GM23248 (cell line): ENCODE data around the gene PLCB3. TPM values are rescaled to one million over a fixed set of nuclear protein-coding genes. Genes with fewer than 3 reads are reported as not detected.

Experiments used
- DNase-seq: peaks from one replicate; pipeline ENCODE4 v3.0.0-alpha.2; 2015
- H2AFZ ChIP-seq: fragments of 200-600 bp; sonication (generic); 2 replicates; pipeline ENCODE4 v1.6.1; 2016; ENCODE audit warnings: antibody characterized with exemption
- H3F3A ChIP-seq: fragments of 200-600 bp; sonication (generic); 2 replicates; pipeline ENCODE4 v1.6.1; 2016; ENCODE audit warnings: mild to moderate bottlenecking, antibody characterized with exemption, mixed run types; ENCODE audit not compliant: insufficient read depth
- H3K27ac ChIP-seq: fragments of 200-600 bp; sonication (generic); 2 replicates; pipeline ENCODE4 v1.5.1; 2016; ENCODE audit warnings: mild to moderate bottlenecking
- H3K27me3 ChIP-seq: fragments of 200-600 bp; sonication (generic); replicated peaks from 2 replicates; pipeline ENCODE4 v1.6.1; 2016; ENCODE audit warnings: mild to moderate bottlenecking; ENCODE audit not compliant: insufficient read depth
- H3K36me3 ChIP-seq: fragments of 200-600 bp; sonication (generic); 2 replicates; pipeline ENCODE4 v1.6.1; 2016; ENCODE audit warnings: low read depth, mild to moderate bottlenecking
- H3K4me1 ChIP-seq: fragments of 200-600 bp; sonication (generic); 2 replicates; pipeline ENCODE4 v1.6.1; 2016; ENCODE audit warnings: mild to moderate bottlenecking; ENCODE audit not compliant: insufficient read depth
- H3K4me2 ChIP-seq: fragments of 200-600 bp; sonication (generic); one replicate; pipeline ENCODE4 v1.6.1; 2016; ENCODE audit warnings: mild to moderate bottlenecking; ENCODE audit not compliant: unreplicated experiment
- H3K4me3 ChIP-seq: fragments of 200-600 bp; sonication (generic); 2 replicates; pipeline ENCODE4 v1.5.1; 2016; ENCODE audit warnings: mild to moderate bottlenecking
- H3K79me2 ChIP-seq: fragments of 200-600 bp; sonication (generic); 2 replicates; pipeline ENCODE4 v1.6.1; 2016; ENCODE audit warnings: mild to moderate bottlenecking; ENCODE audit not compliant: insufficient read depth
- H3K9ac ChIP-seq: fragments of 200-600 bp; sonication (generic); 2 replicates; pipeline ENCODE4 v1.6.1; 2016; ENCODE audit warnings: mild to moderate bottlenecking
- H3K9me2 ChIP-seq: fragments of 200-600 bp; sonication (generic); 2 replicates; pipeline ENCODE4 v1.6.1; 2016; ENCODE audit warnings: mixed run types, mild to moderate bottlenecking, moderate library complexity; ENCODE audit not compliant: insufficient read depth
- H3K9me3 ChIP-seq: fragments of 200-600 bp; sonication (generic); one replicate; pipeline ENCODE4 v1.6.1; 2017; ENCODE audit warnings: low read depth
- H4K20me1 ChIP-seq: fragments of 200-600 bp; sonication (generic); 2 replicates; pipeline ENCODE4 v1.6.0; 2016; ENCODE audit not compliant: insufficient read depth
- EZH2 ChIP-seq: fragments of 200-600 bp; sonication (generic); IDR thresholded peaks from 2 replicates; pipeline ENCODE4 v1.6.1; 2018; ENCODE audit warnings: antibody characterized with exemption, mild to moderate bottlenecking; ENCODE audit not compliant: insufficient read depth, poor library complexity, severe bottlenecking
- EZH2phosphoT487 ChIP-seq: fragments of 200-600 bp; sonication (generic); IDR thresholded peaks from 2 replicates; pipeline ENCODE4 v1.6.1; 2018; ENCODE audit warnings: antibody characterized with exemption, moderate library complexity, mild to moderate bottlenecking, low read depth; ENCODE audit not compliant: insufficient read depth
- WGBS, 2 experiments: methylation state at CpG; one replicate each; pipeline ENCODE4 v1.1.6; 2015 to 2017; ENCODE audit warnings: low lambda C conversion rate in 2 of 2, low coverage in 1 of 2; ENCODE audit errors: missing lambda C conversion rate in 2 of 2; 5-methylcytosine and 5-hydroxymethylcytosine counted together
- in situ Hi-C: fragments of 300-500 bp; cut with MboI; formaldehyde crosslinking; loops from 2 replicates; pipeline ENCODE4 v1.15.0; 2020
- polyA plus RNA-seq: library from polyadenylated mRNA; unstranded; fragments of >200 nt; fragmentation: Nextera tagmentation; extraction: Ambion mirVana; gene quantifications from 2 replicates; pipeline ENCODE4 v1.2.1, GENCODE V29; 2016
- total RNA-seq: library from RNA; depleted of rRNA; stranded (reverse); fragments of >200 nt; shearing (Covaris generic); gene quantifications from 2 replicates; pipeline ENCODE4 v1.2.3, GENCODE V29; 2014

PLCB3 gene
- total and polyA plus RNA-seq, 2 experiments from 2014 or later: 6.5 to 32.7 TPM

DNA sequence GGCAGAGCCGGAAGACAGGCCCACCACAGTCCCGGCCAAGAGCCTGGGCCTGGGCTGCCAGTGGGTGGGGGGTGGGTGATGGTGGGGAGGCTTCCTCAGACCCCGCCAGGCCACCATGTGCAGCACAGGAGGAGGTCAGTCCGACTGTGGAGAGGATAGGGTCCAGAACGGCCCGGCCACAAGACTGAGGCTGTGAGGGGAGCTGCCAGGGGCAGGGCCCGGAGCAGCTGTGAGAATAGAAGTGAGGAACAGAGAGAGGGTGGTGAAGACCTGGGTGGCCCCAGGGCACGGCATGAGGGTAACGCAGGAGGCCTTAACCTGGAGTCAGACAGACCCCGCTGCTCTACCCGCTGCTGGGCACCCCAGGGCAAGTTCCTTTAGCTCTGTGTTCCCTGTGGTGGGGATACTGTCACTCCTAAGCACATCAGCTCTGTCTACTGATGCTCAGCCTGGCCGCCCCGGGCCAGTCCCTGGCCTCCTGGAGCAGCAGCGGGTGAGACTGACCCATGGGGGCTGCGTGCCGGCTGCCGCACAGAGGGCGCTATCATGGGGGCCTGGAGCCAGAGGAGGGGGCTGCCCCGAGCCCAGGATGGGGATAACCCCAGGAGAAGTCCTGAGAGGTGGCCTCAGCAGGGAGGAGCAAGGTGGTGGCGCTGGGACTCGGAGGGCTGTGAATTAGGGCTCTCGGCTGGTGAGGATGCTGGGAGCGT lies 43.1 kb upstream of the PLCB3 start:
- H3K9me3 ChIP-seq: no peaks in the 10 kb centered on the region
- no peaks in the 10 kb centered on the region for H3K79me2 ChIP-seq
- in situ Hi-C loops: no loop called here
- H2AFZ ChIP-seq: peak overlapping the region; percentile 49
- H3K27me3 ChIP-seq: no peaks in the 10 kb centered on the region
- peak overlapping the region; percentile 70 for H3K9ac ChIP-seq
- H3F3A ChIP-seq: peaks cover 3% of the 10 kb centered on the region; the same call in 1 of the 2 replicates
- no peak overlapping the region for H3K4me3 ChIP-seq
- no peaks in the 10 kb centered on the region for H3K36me3 ChIP-seq
- no peaks in the 10 kb centered on the region for H3K9me2 ChIP-seq
- H3K4me2 ChIP-seq: peak overlapping the region; percentile 45
- TF ChIP-seq EZH2 (no peak), EZH2phosphoT487 (no peak)
- no peak for DNase-seq
- peaks cover 13% of the 10 kb centered on the region for H3K4me1 ChIP-seq
- no peaks in the 10 kb centered on the region for H4K20me1 ChIP-seq
- 71 to 84% methylated on average over 18 to 23 of the region's 23 CpGs for WGBS, 2 experiments
- peak overlapping the region; percentile 59 for H3K27ac ChIP-seq

DNA sequence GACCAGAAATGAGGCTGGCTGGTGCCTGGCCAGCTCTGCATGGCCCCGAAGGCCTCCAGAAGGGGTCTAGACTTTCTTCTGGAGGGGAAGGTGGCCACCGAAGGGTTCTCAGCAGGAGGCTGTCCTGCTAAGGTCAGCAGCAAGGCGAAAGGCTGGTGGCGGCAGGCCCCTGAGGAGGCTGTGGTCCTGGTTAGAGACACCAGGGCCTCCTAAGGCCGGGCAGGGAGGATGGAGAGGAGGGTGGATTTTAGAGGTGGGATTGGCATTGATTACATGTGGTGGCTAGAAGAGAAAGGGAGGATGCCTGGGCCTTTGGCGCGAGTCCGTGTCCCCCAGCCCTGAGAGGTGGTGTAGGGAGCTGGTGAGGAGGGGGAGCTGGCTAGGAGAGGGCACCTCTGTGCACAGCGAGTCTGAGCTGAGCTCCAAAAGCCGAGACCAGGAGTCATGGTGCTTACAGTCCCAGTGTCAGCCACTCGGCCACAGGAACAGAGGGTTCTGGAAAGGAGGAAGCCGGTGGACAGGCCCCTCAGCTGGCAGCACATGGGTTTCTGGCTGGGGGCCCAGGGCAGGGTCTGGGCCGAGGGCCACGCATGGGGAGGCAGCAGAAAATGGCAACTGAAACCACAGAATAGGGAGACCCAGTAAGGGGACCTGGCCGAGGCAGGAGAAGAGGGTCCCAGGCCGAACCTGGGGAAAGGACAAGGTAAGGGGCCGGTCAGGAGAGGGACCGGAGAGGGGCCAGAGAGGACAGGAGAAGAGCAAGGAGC lies 42.4 kb upstream of the PLCB3 start:
- no peaks in the 10 kb centered on the region for H3K27me3 ChIP-seq
- no peaks in the 10 kb centered on the region for H3K9me3 ChIP-seq
- peaks cover 13% of the 10 kb centered on the region for H3K4me1 ChIP-seq
- H4K20me1 ChIP-seq: no peaks in the 10 kb centered on the region
- H3K27ac ChIP-seq: no peak overlapping the region
- H3K79me2 ChIP-seq: no peaks in the 10 kb centered on the region
- H2AFZ ChIP-seq: no peak overlapping the region
- H3K36me3 ChIP-seq: no peaks in the 10 kb centered on the region
- no peak for TF ChIP-seq EZH2phosphoT487
- no peak for TF ChIP-seq EZH2
- DNase-seq: no peak
- H3K9ac ChIP-seq: no peak overlapping the region
- no peaks in the 10 kb centered on the region for H3K9me2 ChIP-seq
- no peak overlapping the region for H3K4me2 ChIP-seq
- 86 to 87% methylated on average over 18 of the region's 18 CpGs for WGBS, 2 experiments
- no peak overlapping the region for H3K4me3 ChIP-seq
- H3F3A ChIP-seq: peaks cover 8% of the 10 kb centered on the region
- in situ Hi-C loops: no loop called here

DNA sequence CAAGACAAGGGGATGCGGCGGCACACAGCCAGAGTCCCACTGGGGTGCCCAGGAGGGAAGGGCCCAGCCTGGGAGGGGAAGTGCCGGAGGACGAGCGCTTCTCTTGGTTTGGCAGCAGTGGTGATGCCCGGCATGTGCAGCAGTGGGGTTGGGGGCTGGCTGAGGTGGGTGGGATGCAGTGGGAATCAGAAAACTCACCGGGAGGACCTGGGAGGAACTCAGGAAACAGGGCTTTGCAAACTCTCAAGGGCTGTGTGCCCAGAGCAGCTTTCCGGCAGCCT lies 41.8 kb upstream of the PLCB3 start:
- Histone ChIP-seq H3K4me2 (no peak overlapping the region), H3K9me3 (no peaks in the 10 kb centered on the region), H3K79me2 (no peaks in the 10 kb centered on the region), H3K9me2 (no peaks in the 10 kb centered on the region), H4K20me1 (no peaks in the 10 kb centered on the region), H3K9ac (no peak overlapping the region), H3K36me3 (no peaks in the 10 kb centered on the region), H3F3A (peaks cover 13% of the 10 kb centered on the region), H3K4me3 (no peak overlapping the region), H3K27me3 (no peaks in the 10 kb centered on the region), H3K27ac (no peak overlapping the region), H2AFZ (no peak overlapping the region), H3K4me1 (peaks cover 10% of the 10 kb centered on the region)
- in situ Hi-C loops: no loop called here
- no peak for DNase-seq
- WGBS, 2 experiments: 94 to 100% methylated on average over 6 to 8 of the region's 8 CpGs
- TF ChIP-seq EZH2phosphoT487 (no peak), EZH2 (no peak)

DNA sequence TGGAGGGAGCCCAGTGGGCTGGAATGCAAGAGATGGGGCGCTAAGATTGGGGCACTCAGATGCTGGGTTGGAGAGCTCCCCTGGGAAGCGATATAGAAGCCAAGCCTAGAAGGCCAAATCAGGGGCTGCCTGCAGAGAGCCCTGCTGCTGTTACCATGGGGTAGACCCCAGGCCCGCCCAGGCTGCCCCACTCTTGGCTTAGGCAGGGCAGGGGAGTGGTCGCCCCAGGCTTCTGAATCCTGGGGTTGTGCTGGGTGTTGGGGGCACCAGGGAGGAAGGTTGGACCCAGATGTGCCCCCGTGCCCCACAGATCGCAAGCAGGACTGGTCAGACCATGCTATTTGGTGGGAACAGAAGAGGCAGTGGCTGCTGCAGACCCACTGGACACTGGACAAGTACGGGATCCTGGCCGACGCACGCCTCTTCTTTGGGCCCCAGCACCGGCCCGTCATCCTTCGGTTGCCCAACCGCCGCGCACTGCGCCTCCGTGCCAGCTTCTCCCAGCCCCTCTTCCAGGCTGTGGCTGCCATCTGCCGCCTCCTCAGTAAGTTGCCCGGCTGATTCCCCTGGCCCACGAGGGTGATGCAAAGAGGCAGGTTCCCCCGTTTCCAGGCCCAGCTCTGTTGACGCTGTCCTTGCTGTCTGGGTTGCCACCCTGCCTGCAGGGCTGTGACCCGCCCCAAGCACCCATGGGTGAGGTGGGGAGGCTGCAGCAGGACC lies 40.9 kb upstream of the PLCB3 start:
- Histone ChIP-seq H2AFZ (no peak overlapping the region), H3K4me3 (no peak overlapping the region), H3K27me3 (no peaks in the 10 kb centered on the region), H3K9ac (no peak overlapping the region), H3K9me2 (no peaks in the 10 kb centered on the region), H3K4me1 (peaks cover 19% of the 10 kb centered on the region), H3K27ac (no peak overlapping the region), H3F3A (peaks cover 20% of the 10 kb centered on the region), H3K4me2 (no peak overlapping the region), H3K79me2 (no peaks in the 10 kb centered on the region), H4K20me1 (no peaks in the 10 kb centered on the region), H3K36me3 (no peaks in the 10 kb centered on the region), H3K9me3 (no peaks in the 10 kb centered on the region)
- TF ChIP-seq EZH2phosphoT487 (no peak), EZH2 (no peak)
- 94 to 96% methylated on average over 18 to 24 of the region's 24 CpGs for WGBS, 2 experiments
- no peak for DNase-seq
- in situ Hi-C loops: no loop called here
